LNCaP clone FGC (cell line): ENCODE measurements around the gene LIPC.

Experiments
- DNase-seq: peaks from one replicate; pipeline ENCODE4 v3.0.0-alpha.2; 2011; ENCODE audit warnings: low read depth
- H3K4me3 ChIP-seq: 2 replicates; pipeline ENCODE4 v1.5.1; 2011; ENCODE audit warnings: mild to moderate bottlenecking, low read depth, low read length, control low read depth
- CTCF ChIP-seq: IDR thresholded peaks from 2 replicates; pipeline ENCODE4 v1.5.1; 2012; ENCODE audit warnings: mild to moderate bottlenecking; ENCODE audit not compliant: control insufficient read depth, insufficient read depth; ENCODE audit errors: extremely low read depth

The LIPC gene

GRCh38 chr15:58528188-58528870 is 96.5 kb downstream of the LIPC start:
- H3K4me3 ChIP-seq = no peak overlapping the region
- no peak for TF ChIP-seq CTCF
- no peak for DNase-seq

- DNase-seq = no peak
- no peak for TF ChIP-seq CTCF
- H3K4me3 ChIP-seq = no peak overlapping the region
Measured at GRCh38 chr15:58529041-58529440, 97.2 kb downstream of the LIPC start.

GRCh38 chr15:58530056-58530590 is 98.3 kb downstream of the LIPC start:
- TF ChIP-seq CTCF = no peak
- H3K4me3 ChIP-seq = no peak overlapping the region
- DNase-seq = no peak

GRCh38 chr15:58532126-58532525 is 100.3 kb downstream of the LIPC start:
- H3K4me3 ChIP-seq = no peak overlapping the region
- DNase-seq = no peak
- no peak for TF ChIP-seq CTCF

- H3K4me3 ChIP-seq = no peak overlapping the region
- no peak for TF ChIP-seq CTCF
- DNase-seq = no peak
Measured at GRCh38 chr15:58534556-58534955, 102.8 kb downstream of the LIPC start.

GRCh38 chr15:58535337-58535736 is 103.5 kb downstream of the LIPC start:
- no peak for DNase-seq
- H3K4me3 ChIP-seq = no peak overlapping the region
- TF ChIP-seq CTCF = no peak

- DNase-seq = no peak
- no peak for TF ChIP-seq CTCF
- no peak overlapping the region for H3K4me3 ChIP-seq
Measured at GRCh38 chr15:58535894-58536293, 104.1 kb downstream of the LIPC start.
